DOHH2 (cell line): Measurements from ENCODE around the gene RAG2.

Experiments
- H3F3A ChIP-seq: fragments of 200-600 bp; sonication (generic), shearing (Covaris generic); 2 replicates; pipeline ENCODE4 v1.6.0; 2016; ENCODE audit warnings: antibody characterized with exemption, mild to moderate bottlenecking; ENCODE audit not compliant: control insufficient read depth, insufficient read depth
- H3K27ac ChIP-seq: fragments of 200-600 bp; sonication (generic); 2 replicates; pipeline ENCODE4 v1.5.1; 2014; ENCODE audit warnings: low read depth, mild to moderate bottlenecking, low read length, moderate library complexity
- H3K27me3 ChIP-seq: fragments of 200-600 bp; sonication (generic); 2 replicates; pipeline ENCODE4 v1.6.1; 2014; ENCODE audit warnings: mild to moderate bottlenecking, low read length, mixed read lengths; ENCODE audit not compliant: control insufficient read depth
- H3K36me3 ChIP-seq: fragments of 200-600 bp; sonication (generic); 2 replicates; pipeline ENCODE4 v1.6.1; 2014; ENCODE audit warnings: mild to moderate bottlenecking, low read length, moderate library complexity, mixed read lengths; ENCODE audit not compliant: control insufficient read depth
- H3K4me1 ChIP-seq: fragments of 200-600 bp; sonication (generic); 2 replicates; pipeline ENCODE4 v1.6.1; 2014; ENCODE audit warnings: mild to moderate bottlenecking, low read length, mixed read lengths; ENCODE audit not compliant: control insufficient read depth
- H3K4me2 ChIP-seq: fragments of 200-600 bp; sonication (generic); 2 replicates; pipeline ENCODE4 v1.6.0; 2014; ENCODE audit warnings: mild to moderate bottlenecking, low read length, moderate library complexity
- H3K4me3 ChIP-seq: fragments of 200-600 bp; sonication (generic); 2 replicates; pipeline ENCODE4 v1.5.1; 2014; ENCODE audit warnings: mild to moderate bottlenecking, low read length, mixed read lengths
- H3K79me2 ChIP-seq: fragments of 200-600 bp; sonication (generic); 2 replicates; pipeline ENCODE4 v1.6.1; 2014; ENCODE audit warnings: mild to moderate bottlenecking, low read length, mixed read lengths; ENCODE audit not compliant: control insufficient read depth
- H3K9me2 ChIP-seq: fragments of 200-600 bp; sonication (generic); replicated peaks from 2 replicates; pipeline ENCODE4 v1.6.1; 2014; ENCODE audit warnings: mild to moderate bottlenecking, low read length, mixed read lengths; ENCODE audit not compliant: control insufficient read depth
- H3K9me3 ChIP-seq: fragments of 200-600 bp; sonication (generic); 2 replicates; pipeline ENCODE4 v1.6.1; 2014; ENCODE audit warnings: antibody characterized with exemption, low read length, mixed read lengths; ENCODE audit not compliant: control insufficient read depth, insufficient read depth
- H4K20me1 ChIP-seq: fragments of 200-600 bp; sonication (generic); 2 replicates; pipeline ENCODE4 v1.6.0; 2014; ENCODE audit warnings: low read depth, mild to moderate bottlenecking, antibody characterized with exemption, low read length, moderate library complexity; ENCODE audit not compliant: control insufficient read depth, insufficient read depth
- CTCF ChIP-seq: fragments of 200-600 bp; sonication (generic); IDR thresholded peaks from one replicate; pipeline ENCODE4 v1.5.1; 2014; ENCODE audit warnings: antibody characterized with exemption, mild to moderate bottlenecking, low read depth, low read length; ENCODE audit not compliant: poor library complexity, severe bottlenecking
- EZH2phosphoT487 ChIP-seq: fragments of 200-600 bp; sonication (generic); IDR thresholded peaks from 2 replicates; pipeline ENCODE4 v1.6.1; 2017; ENCODE audit warnings: borderline replicate concordance, mild to moderate bottlenecking, antibody characterized with exemption, low read length, moderate library complexity, mixed read lengths

The RAG2 gene

GRCh38 chr11:36608491-36609199, 10.6 kb upstream of the RAG2 start:
- no peak for TF ChIP-seq EZH2phosphoT487
- TF ChIP-seq CTCF, result no peak
- Histone ChIP-seq H3K27ac (no peak overlapping the region), H3K4me1 (peaks cover 5% of the 10 kb centered on the region), H3K36me3 (no peaks in the 10 kb centered on the region), H3K9me2 (no peaks in the 10 kb centered on the region), H3F3A (no peaks in the 10 kb centered on the region), H4K20me1 (no peaks in the 10 kb centered on the region), H3K79me2 (no peaks in the 10 kb centered on the region), H3K27me3 (no peaks in the 10 kb centered on the region), H3K9me3 (no peaks in the 10 kb centered on the region), H3K4me2 (no peak overlapping the region), H3K4me3 (no peak overlapping the region)

- Histone ChIP-seq H3K36me3 (no peaks in the 10 kb centered on the region), H3K4me1 (peaks cover 5% of the 10 kb centered on the region), H3K27me3 (no peaks in the 10 kb centered on the region), H3K9me2 (no peaks in the 10 kb centered on the region), H3K27ac (no peak overlapping the region), H4K20me1 (no peaks in the 10 kb centered on the region), H3K4me3 (no peak overlapping the region), H3F3A (no peaks in the 10 kb centered on the region), H3K79me2 (no peaks in the 10 kb centered on the region), H3K4me2 (no peak overlapping the region), H3K9me3 (no peaks in the 10 kb centered on the region)
- no peak for TF ChIP-seq EZH2phosphoT487
- no peak for TF ChIP-seq CTCF
Observed at GRCh38 chr11:36605221-36606216, 7.5 kb upstream of the RAG2 start.

DNA sequence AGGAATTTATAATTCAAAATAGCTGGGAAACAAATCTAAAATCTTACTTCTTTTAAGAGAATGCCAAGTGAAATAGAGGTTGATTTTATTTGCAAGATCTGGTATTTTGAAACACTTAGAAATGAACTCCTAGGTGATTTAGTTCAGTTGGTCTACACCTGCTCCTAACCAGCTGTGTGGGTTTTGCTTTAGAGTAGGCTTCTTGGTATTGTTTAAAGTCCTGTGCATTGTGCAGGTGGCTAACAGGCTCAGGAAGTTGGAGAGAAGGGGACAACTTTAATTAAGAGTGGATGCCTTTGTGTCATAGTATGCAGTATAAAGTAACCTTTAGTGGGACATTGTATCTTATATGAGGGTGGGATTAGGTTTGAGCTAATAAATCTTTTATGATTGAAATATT, 4.1 kb upstream of the RAG2 start:
- H3K27ac ChIP-seq, result no peak overlapping the region
- no peaks in the 10 kb centered on the region for H3F3A ChIP-seq
- no peaks in the 10 kb centered on the region for H3K9me3 ChIP-seq
- no peaks in the 10 kb centered on the region for H3K27me3 ChIP-seq
- no peaks in the 10 kb centered on the region for H3K9me2 ChIP-seq
- no peak overlapping the region for H3K4me3 ChIP-seq
- H3K36me3 ChIP-seq, result no peaks in the 10 kb centered on the region
- H3K4me2 ChIP-seq, result no peak overlapping the region
- peaks cover 5% of the 10 kb centered on the region for H3K4me1 ChIP-seq
- no peaks in the 10 kb centered on the region for H3K79me2 ChIP-seq
- no peaks in the 10 kb centered on the region for H4K20me1 ChIP-seq
- TF ChIP-seq CTCF, result no peak
- no peak for TF ChIP-seq EZH2phosphoT487
